T-helper 9 cell (primary cell): ENCODE results near the gene TLE7.

Experiments
- DNase-seq: peaks from one replicate; pipeline ENCODE4 v3.0.0-alpha.2; 2020

TLE7 gene

DNA sequence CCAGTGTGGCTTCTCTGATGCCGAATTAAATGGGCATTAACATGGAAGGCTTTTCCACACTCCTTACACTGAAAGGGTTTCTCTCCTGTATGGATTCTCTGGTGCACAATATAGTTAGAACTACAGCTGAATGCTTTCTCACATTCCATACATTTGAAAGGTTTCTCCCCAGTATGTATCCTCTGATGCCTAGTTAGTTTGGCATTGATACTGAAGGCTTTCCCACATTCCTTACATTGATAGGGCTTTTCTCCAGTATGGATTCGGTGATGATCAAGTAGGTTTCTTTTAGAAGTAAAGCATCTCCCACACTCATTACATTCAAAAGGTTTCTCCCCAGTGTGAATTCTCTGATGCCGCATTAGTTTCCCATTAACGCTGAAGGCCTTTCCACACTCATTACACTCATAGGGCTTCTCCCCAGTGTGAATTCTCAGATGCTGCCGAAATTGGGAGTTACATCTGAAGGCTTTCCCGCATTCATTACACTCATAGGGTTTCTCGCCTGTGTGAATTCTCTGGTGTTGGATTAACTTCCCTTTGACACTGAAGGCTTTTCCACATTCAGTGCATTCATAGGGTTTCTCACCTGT lies 6.5 kb upstream of the TLE7 start:
- no peak for DNase-seq

DNA sequence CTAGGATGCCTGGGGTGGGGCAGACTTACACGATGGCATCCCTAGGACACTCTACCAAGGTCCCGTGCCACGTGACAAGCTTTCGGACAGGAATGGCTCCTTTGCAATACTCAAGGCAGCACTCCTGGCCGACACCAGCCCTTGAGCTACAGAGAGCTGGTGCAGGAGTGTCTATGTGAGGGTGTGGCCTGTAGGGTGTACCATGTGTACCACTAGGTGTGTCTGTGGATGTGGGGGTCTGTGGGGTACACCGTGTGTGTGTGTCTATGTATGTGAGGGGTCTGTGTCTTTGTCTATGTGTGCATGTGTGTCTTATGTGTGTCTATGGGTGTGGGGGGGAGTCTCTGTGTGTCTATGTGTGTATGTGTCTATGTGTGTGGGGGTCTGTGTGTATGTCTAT lies 1.9 kb upstream of the TLE7 start:
- no peak for DNase-seq

DNA sequence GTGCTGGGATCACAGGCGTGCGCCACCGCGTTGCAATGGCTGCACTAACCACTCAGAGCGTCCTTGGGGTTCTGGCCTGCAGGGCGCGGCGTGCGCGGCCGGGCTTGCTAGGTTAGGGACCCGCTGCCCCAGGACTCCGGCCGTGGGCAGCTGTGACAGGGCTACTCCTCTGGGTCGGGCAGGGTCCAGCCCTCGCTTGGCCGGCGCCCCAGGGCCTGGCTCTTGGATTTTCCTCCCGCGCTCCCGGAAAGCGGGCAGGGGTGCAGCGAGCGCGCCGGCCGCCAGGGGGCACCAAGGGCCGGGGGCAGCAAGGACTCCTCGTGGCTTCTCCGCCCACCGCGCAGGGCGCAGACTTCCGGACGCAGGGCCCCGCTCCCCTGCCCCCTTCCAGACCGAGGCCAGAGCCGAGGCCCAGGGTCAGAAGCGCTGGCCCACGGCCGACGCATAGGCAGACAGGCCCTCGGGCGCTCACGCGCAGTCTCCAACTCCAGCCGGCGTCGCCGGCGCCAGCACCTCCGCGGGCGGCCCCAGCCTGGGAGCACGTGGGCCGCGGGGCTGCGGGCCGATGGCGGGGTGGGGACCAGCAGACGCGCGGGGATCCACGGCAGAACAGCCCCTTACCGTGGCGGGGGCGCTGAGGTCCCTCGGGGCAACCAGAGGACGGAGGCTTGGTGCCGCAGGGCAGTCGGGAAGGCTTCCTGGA lies 355 bp downstream of the TLE7 start:
- peak; percentile 12 for DNase-seq

GRCh38 chr16:71440669-71441347 lies 1.0 kb downstream of the TLE7 start:
- DNase-seq: no peak

DNA sequence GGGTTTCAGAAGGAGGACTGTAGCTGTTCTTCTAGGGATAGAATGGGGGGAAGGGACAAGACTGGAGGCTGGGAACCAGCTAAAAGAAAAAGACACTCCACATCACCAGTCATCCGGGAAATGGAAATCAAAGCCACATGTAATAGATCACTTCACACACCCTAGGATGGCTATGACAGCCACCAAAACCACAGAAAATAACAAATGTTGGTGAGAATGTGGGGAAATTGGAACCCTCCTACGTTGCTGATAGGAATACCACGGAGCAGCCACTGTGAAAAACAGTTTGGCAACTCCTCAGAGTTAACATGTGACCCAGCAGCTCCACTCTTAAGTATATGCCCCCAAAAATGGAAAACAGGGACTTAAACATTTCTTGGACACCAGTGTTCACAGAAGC lies 2.3 kb downstream of the TLE7 start:
- no peak for DNase-seq

- DNase-seq: no peak
Observed at GRCh38 chr16:71436473-71436872, 5.4 kb downstream of the TLE7 start.

GRCh38 chr16:71432906-71433305 lies 8.9 kb downstream of the TLE7 start:
- DNase-seq: no peak

DNA sequence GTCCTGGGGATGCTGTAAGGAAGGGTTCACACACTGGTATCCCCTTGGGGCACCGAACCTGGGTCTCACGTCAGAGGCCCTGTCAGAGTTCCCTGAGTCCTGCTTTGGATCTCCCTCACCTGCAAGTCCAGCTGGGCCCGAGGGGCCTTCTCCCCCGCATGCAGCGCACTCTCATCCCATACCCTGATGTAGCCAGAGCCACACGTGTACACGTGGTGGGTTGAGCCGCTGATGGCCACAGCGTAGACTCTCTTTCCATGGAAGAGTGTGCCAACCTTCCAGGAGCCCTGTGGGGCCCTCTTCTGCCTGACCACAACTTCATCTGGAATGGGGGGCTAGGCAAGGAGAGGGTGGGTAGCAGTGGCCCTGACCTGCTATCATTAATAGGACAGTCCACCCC lies 9.9 kb downstream of the TLE7 start:
- no peak for DNase-seq

DNA sequence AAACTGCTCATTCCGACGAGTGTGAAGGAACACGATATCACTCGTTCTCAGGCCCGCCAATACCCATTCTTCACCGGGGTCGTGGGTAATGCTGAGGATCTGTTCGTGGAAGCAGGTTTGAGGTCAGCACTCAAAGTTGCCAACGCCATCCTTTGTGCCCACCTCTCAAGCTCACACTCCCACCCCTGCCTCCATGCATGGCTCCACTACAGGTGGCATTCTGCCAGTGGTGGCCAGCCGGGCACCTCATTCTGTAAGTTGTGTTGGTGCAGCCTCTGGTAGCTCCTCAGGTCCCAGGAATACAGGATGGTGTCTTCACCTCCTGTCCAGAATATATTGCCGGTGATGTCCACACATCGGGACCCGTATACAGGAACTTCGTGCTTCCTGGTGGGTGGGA lies 10.7 kb downstream of the TLE7 start:
- no peak for DNase-seq

- DNase-seq: no peak
Observed at GRCh38 chr16:71430744-71431143, 11.1 kb downstream of the TLE7 start.

DNA sequence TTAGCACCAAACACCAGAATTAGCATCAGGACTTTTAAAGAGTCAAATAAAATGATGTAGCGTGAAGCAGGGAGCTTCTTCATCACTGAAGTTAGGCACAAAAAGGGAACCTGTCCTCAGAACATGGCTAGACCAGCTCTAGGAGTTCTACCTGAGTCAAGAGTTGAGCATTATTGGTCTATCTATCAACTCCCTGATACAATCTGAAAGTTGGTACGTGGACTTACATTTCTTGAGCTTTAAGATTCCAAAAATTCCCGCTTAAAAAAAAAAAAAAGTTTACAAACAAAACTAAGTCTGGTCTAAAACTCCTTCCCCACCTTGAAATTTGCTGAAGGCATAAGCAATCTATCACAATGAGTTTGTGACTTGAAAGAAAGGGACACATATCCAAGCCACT lies 12.3 kb downstream of the TLE7 start:
- DNase-seq: no peak

GRCh38 chr16:71428883-71429282 lies 13.0 kb downstream of the TLE7 start:
- no peak for DNase-seq

DNA sequence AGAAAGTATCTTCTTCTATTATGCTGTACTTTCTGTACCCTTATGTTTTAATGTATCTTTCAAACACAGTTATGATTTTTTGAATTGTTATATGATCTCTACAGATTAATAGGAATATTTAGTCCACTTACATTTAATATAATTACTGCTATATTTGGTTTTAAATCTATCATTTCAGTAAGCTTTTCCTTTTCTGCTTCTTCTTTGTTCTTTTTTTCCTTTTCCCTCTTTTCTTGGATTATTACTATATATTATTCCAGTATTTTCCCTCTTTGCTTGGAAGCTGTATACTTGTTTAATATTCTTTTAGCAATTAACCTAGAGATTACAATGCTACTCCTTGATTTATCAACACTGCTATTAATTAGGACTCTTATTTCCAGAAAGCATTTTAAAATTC lies 13.5 kb downstream of the TLE7 start:
- DNase-seq: no peak

DNA sequence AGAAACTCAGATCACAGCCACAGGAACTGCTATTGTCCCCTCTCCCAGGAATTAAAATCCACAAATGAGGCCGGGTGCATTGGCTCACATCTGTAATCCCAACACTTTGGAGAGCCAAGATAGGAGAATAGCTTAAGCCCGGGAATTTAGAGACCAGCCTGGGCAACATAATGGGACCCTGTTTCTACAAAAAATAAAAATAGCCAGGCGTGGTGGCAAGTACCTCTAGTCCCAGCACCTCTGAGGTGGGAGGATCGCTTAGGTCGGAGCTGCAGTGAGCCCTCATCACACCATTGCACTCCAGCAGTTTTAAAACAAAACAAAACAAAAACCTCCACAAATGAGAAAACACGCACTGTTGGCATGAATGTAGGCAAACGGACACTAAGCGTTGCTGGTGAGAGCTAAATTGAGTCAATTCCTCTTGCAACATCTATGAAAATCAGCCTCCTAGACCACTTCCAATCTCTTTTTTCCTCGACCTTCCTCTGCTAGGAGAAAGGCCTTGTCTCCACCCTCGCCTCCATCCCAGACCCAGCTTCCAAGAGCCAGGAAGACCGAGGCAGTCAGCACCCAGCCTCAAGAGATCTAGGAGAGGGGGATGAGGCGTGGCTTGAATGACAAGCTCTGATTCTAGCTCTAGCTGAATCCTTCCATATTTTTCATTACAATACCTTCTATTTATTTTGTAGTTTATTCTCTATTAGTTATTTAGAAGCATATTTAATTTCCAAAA lies 14.8 kb downstream of the TLE7 start:
- no peak for DNase-seq

DNA sequence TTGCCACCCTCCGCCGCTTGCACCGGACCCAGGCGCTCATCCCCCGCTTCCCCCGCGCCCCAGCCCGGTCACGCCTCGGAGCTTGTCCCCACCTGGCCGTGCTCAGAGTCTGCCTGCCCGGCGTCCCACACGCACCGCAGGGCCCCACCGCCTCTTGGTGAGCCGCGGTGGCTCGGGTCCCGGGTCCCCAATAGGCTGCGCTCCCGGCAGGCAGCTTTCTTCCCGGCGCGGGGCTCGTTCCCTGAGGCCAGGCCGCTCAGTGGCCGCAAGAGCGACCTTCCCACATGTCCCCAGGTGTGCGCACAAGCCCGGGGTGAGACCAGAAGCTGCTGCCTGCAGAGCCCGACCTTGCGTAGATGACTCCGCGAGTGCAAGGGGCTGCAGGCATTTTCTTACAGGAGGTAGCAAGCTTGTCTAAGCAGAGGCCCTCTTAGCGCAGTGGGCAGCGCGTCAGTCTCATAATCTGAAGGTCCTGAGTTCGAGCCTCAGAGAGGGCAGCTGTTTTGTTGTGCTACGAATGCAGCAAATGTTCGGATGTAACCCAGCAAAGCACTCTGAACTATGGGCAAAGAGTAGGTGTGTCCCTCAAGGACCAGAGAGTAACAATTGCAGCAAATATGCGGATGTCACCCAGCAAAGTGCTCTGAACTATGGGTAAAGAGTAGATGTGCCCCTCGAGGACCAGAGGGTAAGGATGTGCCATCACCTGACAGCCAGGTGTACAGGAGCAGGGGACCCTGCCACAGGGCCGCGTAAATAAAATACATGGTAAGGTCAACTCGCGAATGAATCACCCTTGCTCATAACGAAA lies 15.6 kb downstream of the TLE7 start:
- peak; percentile 60 for DNase-seq

- DNase-seq: no peak
Observed at GRCh38 chr16:71425746-71426068, 16.1 kb downstream of the TLE7 start.

- DNase-seq: no peak
Observed at GRCh38 chr16:71424626-71425025, 17.2 kb downstream of the TLE7 start.

GRCh38 chr16:71423865-71424264 lies 18.0 kb downstream of the TLE7 start:
- DNase-seq: no peak

DNA sequence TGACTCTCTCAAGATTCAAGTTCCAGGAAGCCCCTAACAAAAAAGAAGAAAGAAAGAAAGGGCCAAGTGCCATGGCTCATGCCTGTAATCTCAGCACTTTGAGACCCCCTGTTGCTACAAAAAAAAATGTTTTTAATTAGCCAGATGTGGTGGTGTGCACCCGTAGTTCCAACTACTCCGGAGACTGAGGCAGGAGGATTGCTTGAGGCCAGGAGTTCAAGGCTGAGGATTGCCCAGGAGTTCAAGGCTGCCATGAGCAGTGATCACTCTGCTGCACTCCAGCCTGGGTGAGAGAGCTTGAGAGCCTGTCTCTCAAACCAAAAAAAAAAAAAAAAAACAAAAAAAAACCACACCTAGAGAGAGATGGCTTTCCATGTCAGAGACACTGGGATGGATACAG lies 18.8 kb downstream of the TLE7 start:
- DNase-seq: no peak

- DNase-seq: peak; percentile 16
Observed at GRCh38 chr16:71421911-71422310, 19.9 kb downstream of the TLE7 start.

- no peak for DNase-seq
Observed at GRCh38 chr16:71414038-71414437, 27.8 kb downstream of the TLE7 start.

GRCh38 chr16:71413341-71413740 lies 28.5 kb downstream of the TLE7 start:
- no peak for DNase-seq
